ENCODE data around the gene PTPN4.
"Not testable (repeated sequence)": the region's sequence is repeated elsewhere in the genome, so short reads cannot be mapped to it uniquely, and the experiment has no call there.

The PTPN4 gene

GRCh38 chr2:120017201-120017600, 257.5 kb downstream of the PTPN4 start:
- no peak overlapping the region for H3K27ac ChIP-seq
- TF ChIP-seq ZFX (IDR thresholded peaks at IDR 0.05) (no peak), CTCF (conservative IDR thresholded peaks at IDR 0.05) (no peak)

- no peak overlapping the region for H3K27ac ChIP-seq
- TF ChIP-seq ZFX (IDR thresholded peaks at IDR 0.05) (no peak), CTCF (conservative IDR thresholded peaks at IDR 0.05) (no peak)
Observed at GRCh38 chr2:120018549-120018948, 258.8 kb downstream of the PTPN4 start.

- no peak overlapping the region for H3K27ac ChIP-seq
- TF ChIP-seq ZFX (IDR thresholded peaks at IDR 0.05) (no peak), CTCF (conservative IDR thresholded peaks at IDR 0.05) (no peak)
Observed at GRCh38 chr2:120020554-120020953, 260.8 kb downstream of the PTPN4 start.

- not testable (repeated sequence) for H3K27ac ChIP-seq
Observed at GRCh38 chr2:120022505-120022904, 262.8 kb downstream of the PTPN4 start.

GRCh38 chr2:120026890-120027289, 267.2 kb downstream of the PTPN4 start:
- no peak overlapping the region for H3K27ac ChIP-seq
- TF ChIP-seq ZFX (IDR thresholded peaks at IDR 0.05) (no peak), CTCF (conservative IDR thresholded peaks at IDR 0.05) (no peak; the same call in 1 of the 2 replicates)

- no peak for TF ChIP-seq CTCF (conservative IDR thresholded peaks at IDR 0.05)
- no peak for TF ChIP-seq ZFX (IDR thresholded peaks at IDR 0.05)
- no peak overlapping the region for H3K27ac ChIP-seq
Observed at GRCh38 chr2:120028795-120029194, 269.1 kb downstream of the PTPN4 start.

- TF ChIP-seq CTCF (conservative IDR thresholded peaks at IDR 0.05) (no peak), ZFX (IDR thresholded peaks at IDR 0.05) (no peak)
- H3K27ac ChIP-seq: no peak overlapping the region
Observed at GRCh38 chr2:120029672-120030640, 270.2 kb downstream of the PTPN4 start.

GRCh38 chr2:120032297-120032696, 272.6 kb downstream of the PTPN4 start:
- no peak overlapping the region for H3K27ac ChIP-seq
- TF ChIP-seq ZFX (IDR thresholded peaks at IDR 0.05) (no peak), CTCF (conservative IDR thresholded peaks at IDR 0.05) (no peak)
